AG04449 (cell line): ENCODE measurements around the gene SEMA4B.

Source experiments
- CTCF ChIA-PET: fragments of 350-600 bp; formaldehyde crosslinking; extraction: SDS; loops from one replicate; lab custom pipeline; 2021; ENCODE audit warnings: antibody characterized with exemption; lab: Yijun Ruan, JAX
- POLR2A ChIA-PET: fragments of 400-600, 350-600 bp; formaldehyde crosslinking; extraction: SDS; loops from one replicate; lab custom pipeline; 2020; ENCODE audit warnings: antibody characterized with exemption, inconsistent platforms; lab: Yijun Ruan, JAX
- DNase-seq: peaks from one replicate; pipeline ENCODE4 v3.0.0-alpha.2; 2010; ENCODE audit warnings: low read depth, low spot score
- H3K4me3 ChIP-seq: 2 replicates; pipeline ENCODE4 v1.5.1; 2011; ENCODE audit warnings: low read depth, mild to moderate bottlenecking, control low read depth, low read length
- CTCF ChIP-seq: IDR thresholded peaks from one replicate; pipeline ENCODE4 v1.5.1; 2011; ENCODE audit warnings: mild to moderate bottlenecking, moderate library complexity, low read length, control low read depth, inconsistent platforms; ENCODE audit not compliant: insufficient read depth; ENCODE audit errors: missing control alignments

The SEMA4B gene

GRCh38 chr15:90188914-90189748 is 12.0 kb upstream of the SEMA4B start:
- DNase-seq: no peak
- no peak for TF ChIP-seq CTCF
- H3K4me3 ChIP-seq: no peak overlapping the region
- POLR2A ChIA-PET: no interaction called here
- CTCF ChIA-PET: interaction anchor here (1.3 to 1.8 kb wide), 2 partner anchors 11 to 13 kb away, joined by 3 to 6 read pairs; no protein-coding TSS in a partner anchor

- DNase-seq: no peak
- POLR2A ChIA-PET: no interaction called here
- no peak for TF ChIP-seq CTCF
- H3K4me3 ChIP-seq: no peak overlapping the region
- CTCF ChIA-PET: interaction anchor here (1.3 to 1.8 kb wide), 2 partner anchors 10 to 12 kb away, joined by 3 to 6 read pairs; no protein-coding TSS in a partner anchor
These were observed 11.2 kb upstream of the SEMA4B start for GRCh38 chr15:90189781-90190467.

- CTCF ChIA-PET: interaction anchor here (1.8 kb wide), 1 partner anchor 9 kb away, joined by 6 read pairs; no protein-coding TSS in a partner anchor
- POLR2A ChIA-PET: no interaction called here
These were observed 10.4 kb upstream of the SEMA4B start for GRCh38 chr15:90190606-90191343.

GRCh38 chr15:90191344-90191687 is 9.8 kb upstream of the SEMA4B start:
- H3K4me3 ChIP-seq: no peak overlapping the region
- CTCF ChIA-PET: interaction anchor here (1.0 to 2.2 kb wide), 3 partner anchors 10 to 30 kb away, joined by 4 to 8 read pairs (median 8); partner anchors contain the start of gene SEMA4B
- TF ChIP-seq CTCF: no peak
- POLR2A ChIA-PET: no interaction called here
- no peak for DNase-seq

More at GRCh38 chr15:90190606-90191343, 10.4 kb upstream of the SEMA4B start:
- no peak for TF ChIP-seq CTCF
- no peak overlapping the region for H3K4me3 ChIP-seq
- DNase-seq: no peak

- TF ChIP-seq CTCF: no peak
- no peak for DNase-seq
- H3K4me3 ChIP-seq: no peak overlapping the region
- CTCF ChIA-PET: interaction anchor here (1.0 to 2.2 kb wide), 5 partner anchors 10 to 29 kb away, joined by 3 to 8 read pairs (median 4); partner anchors contain the start of gene SEMA4B
- POLR2A ChIA-PET: no interaction called here
These were observed 9.2 kb upstream of the SEMA4B start for GRCh38 chr15:90191794-90192509.
